HG03460 (cell line): ENCODE measurements around the gene KLK2.
"Not testable (repeated sequence)": the region's sequence is repeated elsewhere in the genome, so short reads cannot be mapped to it uniquely, and the experiment has no call there.

Experiments used
- ATAC-seq: cut with Tn5 transposase; IDR thresholded peaks from one replicate; pipeline ENCODE4 v1.9.1; 2021; ENCODE audit not compliant: unreplicated experiment

Gene KLK2

DNA sequence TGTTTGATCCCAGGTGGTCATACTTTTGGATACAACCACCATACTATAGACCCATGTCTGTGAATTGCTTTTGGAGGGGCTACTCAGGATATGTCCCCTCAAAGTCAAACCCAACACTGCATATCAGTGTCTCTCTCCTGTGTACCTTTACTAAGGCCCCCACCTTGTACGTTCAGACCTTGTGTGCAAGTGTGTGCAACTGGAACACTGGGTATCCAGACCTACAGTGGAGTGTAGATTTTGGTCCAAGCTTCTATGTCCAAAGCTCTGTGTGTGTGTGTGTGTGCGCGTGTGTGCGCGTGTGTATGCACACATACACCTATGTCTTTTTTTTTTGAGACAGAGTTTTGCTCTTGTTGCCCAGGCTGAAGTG lies 18.0 kb downstream of the KLK2 start:
- ATAC-seq = no peak

DNA sequence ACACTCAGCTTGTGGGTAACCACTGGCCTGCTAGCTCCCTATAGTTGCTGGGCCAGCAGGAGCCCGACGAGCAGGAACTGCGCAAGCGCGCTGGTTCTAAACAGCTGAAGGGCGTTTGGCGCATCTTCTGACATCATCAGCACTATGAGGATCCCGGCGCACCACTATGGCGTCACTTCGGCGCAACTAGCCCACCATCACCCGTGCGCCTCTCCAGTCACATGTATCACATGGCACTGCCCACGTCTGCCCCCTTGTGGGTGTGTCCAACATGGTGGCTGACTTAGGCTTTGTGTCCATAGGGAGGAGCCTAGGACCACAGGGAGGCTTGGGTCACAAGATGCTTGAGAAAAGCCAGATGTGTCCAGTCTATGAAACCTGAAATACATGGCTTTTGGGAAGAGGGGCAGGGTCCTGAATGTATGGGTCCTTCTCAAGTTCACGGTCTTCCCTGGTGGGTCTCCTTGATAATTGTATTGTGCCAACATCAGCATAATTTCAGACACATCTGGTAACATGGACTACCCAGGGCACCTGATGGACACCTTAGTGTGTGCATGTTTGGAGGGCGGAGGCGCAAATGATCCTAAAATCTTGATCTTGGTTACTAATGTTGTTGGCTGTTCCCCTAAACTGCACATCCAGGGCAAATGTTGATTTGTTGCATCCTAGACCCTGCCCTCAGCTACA lies 20.0 kb downstream of the KLK2 start:
- no peak for ATAC-seq

DNA sequence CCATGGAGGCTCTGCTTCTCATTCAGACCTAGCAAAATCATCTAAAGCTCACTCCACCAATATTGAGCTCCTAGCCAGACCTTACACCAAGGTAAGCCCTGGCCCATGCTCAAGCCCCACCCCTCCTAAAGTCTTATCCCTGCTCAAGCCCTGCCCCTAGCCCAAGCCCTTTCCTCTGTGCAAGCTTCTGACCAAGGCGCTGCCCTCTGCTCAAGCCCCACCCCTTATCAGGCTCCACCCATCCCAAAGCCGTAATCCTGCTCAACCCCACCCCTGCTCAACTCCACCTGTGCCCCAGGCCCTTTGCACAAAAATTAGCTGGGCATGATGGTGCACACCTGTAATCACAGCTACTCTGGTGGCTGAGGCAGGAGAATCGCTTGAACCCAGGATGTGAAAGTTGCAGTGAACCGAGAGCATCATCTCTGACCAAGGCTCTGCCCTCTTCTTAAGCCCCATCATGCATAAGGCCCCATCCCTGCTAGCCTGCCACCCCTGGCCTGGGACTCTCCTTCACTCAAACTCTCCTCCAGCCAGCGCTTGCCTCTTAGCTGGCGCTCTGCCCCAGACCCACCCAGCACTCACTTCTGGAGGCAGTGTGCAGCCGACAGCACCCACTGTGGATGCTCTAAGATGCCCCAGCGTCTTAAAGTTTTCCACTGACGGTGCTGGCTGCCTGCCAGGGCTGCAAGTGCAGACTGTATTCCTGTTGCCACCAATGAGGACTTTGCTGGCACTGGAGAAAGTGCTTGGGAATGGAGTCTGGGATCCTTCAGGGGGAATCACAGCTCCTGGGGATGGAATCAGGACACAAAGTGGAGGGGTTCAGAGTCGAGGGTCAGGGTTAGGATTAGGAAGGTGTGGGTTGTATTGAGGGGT lies 21.5 kb downstream of the KLK2 start:
- ATAC-seq = no peak

GRCh38 chr19:50896089-50896590 lies 22.9 kb downstream of the KLK2 start:
- not testable (repeated sequence) for ATAC-seq

GRCh38 chr19:50896591-50897190 lies 23.5 kb downstream of the KLK2 start:
- peak; percentile 82 for ATAC-seq

DNA sequence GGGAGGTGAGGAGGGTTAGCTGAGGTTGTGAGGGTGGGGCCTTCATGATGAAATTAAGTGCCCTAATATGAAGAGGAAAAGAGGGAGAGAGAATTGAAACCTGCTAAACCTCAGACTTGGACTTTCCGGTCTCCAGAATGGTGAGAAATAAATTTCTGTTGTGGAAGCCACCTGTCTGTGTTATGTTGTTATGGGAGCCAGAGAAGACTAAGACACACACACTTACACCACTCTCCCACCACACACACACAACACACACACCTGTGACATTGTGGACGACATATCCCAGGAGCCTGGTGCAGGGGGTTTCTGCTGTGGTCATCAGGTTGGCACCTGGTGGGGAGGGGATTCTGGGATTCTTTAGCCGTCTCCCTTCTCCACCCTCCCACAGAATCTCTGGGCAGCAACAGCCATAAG lies 24.0 kb downstream of the KLK2 start:
- no peak for ATAC-seq

DNA sequence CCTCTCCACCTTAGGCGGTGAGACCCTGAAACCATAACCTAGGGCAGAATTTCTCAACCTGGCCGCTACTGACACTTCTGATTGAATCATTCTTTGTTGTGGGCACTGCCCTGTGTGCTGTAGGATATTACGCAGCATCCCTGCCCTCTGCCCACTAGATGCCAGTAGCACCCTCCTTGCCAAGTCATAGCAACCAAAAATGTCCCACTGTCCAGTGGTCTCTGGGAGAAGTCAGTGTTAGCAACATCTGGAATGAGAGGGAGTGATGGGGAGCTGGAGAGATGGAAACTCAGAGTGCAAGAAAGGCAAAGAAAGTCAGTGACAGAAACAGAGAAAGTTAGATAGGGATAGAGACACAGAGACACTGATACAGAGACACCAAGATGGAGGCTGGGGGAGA lies 24.4 kb downstream of the KLK2 start:
- ATAC-seq = no peak

GRCh38 chr19:50898018-50898417 lies 24.8 kb downstream of the KLK2 start:
- ATAC-seq = no peak

GRCh38 chr19:50899569-50899968 lies 26.3 kb downstream of the KLK2 start:
- no peak for ATAC-seq

DNA sequence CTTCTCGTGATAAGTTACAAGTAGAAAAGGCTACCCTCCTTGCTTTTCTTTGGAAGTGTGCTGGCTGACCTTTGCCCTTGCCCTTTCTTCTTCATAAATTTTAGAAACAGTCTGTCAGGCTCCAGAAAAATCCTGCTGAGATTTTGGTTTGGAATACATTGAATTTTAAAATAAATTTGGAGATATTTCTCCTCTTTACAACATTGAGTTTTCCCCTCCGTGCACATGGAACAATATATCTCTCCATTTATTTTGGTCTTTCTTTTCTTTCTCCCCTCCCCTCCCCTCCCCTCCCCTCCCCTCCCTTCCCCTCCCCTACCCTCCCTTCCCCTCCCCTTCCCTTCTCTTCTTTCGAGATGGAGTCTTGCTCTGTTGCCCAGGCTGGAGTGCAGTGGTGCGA lies 29.4 kb downstream of the KLK2 start:
- ATAC-seq = no peak

DNA sequence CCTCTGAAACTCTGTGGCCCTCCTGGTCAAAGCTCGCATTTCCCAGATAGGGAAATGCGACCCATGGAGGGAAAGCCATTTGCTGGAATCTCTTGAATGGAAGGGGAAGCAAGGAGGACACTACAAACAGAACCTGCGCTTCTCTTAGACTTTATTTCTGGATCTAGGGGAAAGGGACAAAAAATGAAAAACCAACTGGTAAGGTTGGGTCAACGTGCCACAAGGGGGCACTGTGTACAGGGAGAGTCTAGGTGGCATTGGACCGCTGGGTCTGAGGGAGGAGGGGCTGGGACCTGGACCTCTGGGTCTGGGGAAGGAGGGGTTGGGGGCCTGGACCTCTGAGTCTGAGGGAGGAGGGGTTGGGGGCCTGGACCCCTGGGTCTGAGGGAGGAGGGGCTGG lies 33.0 kb downstream of the KLK2 start:
- no peak for ATAC-seq

DNA sequence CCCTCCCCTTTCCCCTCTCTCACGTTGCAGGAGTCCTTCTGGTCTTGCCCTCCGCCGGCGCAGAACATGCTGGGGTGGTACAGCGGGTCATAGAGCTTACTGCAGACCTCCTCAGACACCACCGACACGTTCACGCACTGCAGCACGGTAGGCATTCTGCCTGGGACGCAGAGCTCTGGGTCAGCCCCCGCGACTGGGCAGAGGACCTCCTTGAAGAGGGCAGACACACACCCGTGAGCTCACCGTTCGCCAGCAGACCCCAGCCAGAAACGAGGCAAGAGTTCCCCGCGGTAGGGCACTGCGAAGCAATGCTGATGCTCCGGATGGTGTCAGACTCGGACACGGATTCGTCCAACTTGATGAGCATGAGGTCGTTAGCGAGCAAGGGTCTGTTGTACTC lies 35.1 kb downstream of the KLK2 start:
- ATAC-seq = no peak

DNA sequence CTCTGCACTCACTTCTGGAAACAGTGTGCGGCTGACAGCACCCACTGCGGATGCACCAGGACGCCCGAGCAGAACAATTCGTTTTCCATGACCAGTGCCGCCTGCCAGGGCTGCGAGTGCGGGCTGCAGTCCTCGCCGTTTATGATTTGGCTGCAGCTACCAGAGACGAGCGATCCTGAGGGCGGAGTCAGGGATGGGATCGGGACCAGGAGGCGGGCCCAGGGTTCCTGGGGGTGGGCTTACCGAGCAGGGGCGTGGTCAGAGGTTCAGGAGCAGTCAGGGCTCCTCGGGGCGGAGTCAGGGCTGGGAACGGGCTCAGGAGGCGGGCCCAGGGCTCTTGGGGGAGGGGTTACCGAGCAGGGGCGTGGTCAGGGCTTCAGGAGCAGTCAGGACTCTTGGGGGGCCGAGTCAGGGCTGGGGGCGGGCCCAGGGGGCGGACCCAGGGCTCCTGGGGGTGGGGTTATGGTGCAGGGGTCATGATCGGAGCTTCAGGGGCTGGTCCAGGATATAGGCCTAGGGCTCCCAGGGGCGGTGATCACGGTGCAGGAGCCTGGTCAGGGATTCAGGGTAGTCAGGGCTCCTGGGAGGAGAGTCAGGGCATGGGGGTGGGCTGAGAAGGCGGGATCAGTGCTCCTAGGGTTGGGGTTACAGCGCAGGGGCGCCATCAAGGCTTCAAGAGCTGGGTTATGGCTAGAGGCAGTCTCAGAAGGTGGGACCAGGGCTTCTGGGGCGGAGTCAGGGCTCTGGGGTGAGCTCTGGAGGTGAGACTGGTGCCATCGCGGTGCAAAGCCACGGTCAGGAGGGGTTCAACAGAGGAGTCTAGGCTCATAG lies 36.2 kb downstream of the KLK2 start:
- ATAC-seq = no peak

- ATAC-seq = no peak
Measured at GRCh38 chr19:50910722-50911121, 37.5 kb downstream of the KLK2 start.

- ATAC-seq = no peak
Measured at GRCh38 chr19:50911206-50912101, 38.2 kb downstream of the KLK2 start, which contains the start of gene KLK4. KLK4 (minus strand) TSS chr19:50911395; CDS start chr19:50910738, 657 bp downstream.

- no peak for ATAC-seq
Measured at GRCh38 chr19:50912102-50912599, 38.9 kb downstream of the KLK2 start.

GRCh38 chr19:50912727-50913716 lies 39.8 kb downstream of the KLK2 start:
- ATAC-seq = no peak

- no peak for ATAC-seq
Measured at GRCh38 chr19:50916069-50916468, 42.8 kb downstream of the KLK2 start.
